ENCODE results near the gene ZFHX3. TPM values are rescaled to one million over a fixed set of nuclear protein-coding genes. Genes with fewer than 3 reads are reported as not detected.
A peak's percentile ranks its signal among the peaks of the same experiment; 100 is the strongest.

The ZFHX3 gene
- 10 to 100 TPM; 57.7 to 70.1 TPM for total RNA-seq

- H3K36me3 ChIP-seq, result no peaks in the 10 kb centered on the region
- no peak for DNase-seq (ENCODE audit: low spot score)
- H3K27ac ChIP-seq, result peak within 1 kb of the TSS; percentile 95 to 99
- no peaks in the 10 kb centered on the region for H3K9me3 ChIP-seq
- peak within 1 kb of the TSS; percentile 89 for H3K4me3 ChIP-seq
- H3K4me1 ChIP-seq (ENCODE audit: control insufficient read depth in 1 of 2, low read depth in 2 of 2), result peaks cover 65 to 87% of the 10 kb centered on the region in 2 donors
- peak; percentile 36 for ATAC-seq (ENCODE audit: insufficient number of reproducible peaks, low FRiP score, low read depth)
- H3K27me3 ChIP-seq (replicated peaks; ENCODE audit: insufficient read depth), result no peaks in the 10 kb centered on the region
- TF ChIP-seq CTCF (IDR thresholded peaks at IDR 0.05), result no peak
Observed at GRCh38 chr16:73047536-73048291, at the start of gene ZFHX3. TSS of gene ZFHX3 (minus strand) at chr16:73048128. CDS start at chr16:72960145, 87,983 bp downstream.

- Histone ChIP-seq H3K9me3 (no peaks in the 10 kb centered on the region), H3K36me3 (no peaks in the 10 kb centered on the region), H3K4me1 (ENCODE audit: control insufficient read depth in 1 of 2, low read depth in 2 of 2) (peaks cover 22 to 56% of the 10 kb centered on the region in 2 donors), H3K4me3 (peak overlapping the region; percentile 45), H3K27me3 (replicated peaks; ENCODE audit: insufficient read depth) (no peaks in the 10 kb centered on the region), H3K27ac (peak overlapping the region; percentile 97)
- no peak for TF ChIP-seq CTCF (IDR thresholded peaks at IDR 0.05)
- no peak for DNase-seq (ENCODE audit: low spot score)
- ATAC-seq (ENCODE audit: insufficient number of reproducible peaks, low FRiP score, low read depth), result no peak
Observed at GRCh38 chr16:73096510-73096909, 48.6 kb upstream of the ZFHX3 start.

GRCh38 chr16:73095885-73096421, 48.0 kb upstream of the ZFHX3 start:
- no peaks in the 10 kb centered on the region for H3K27me3 ChIP-seq (replicated peaks; ENCODE audit: insufficient read depth)
- no peaks in the 10 kb centered on the region for H3K36me3 ChIP-seq
- peak overlapping the region; percentile 45 for H3K4me3 ChIP-seq
- peaks cover 22 to 61% of the 10 kb centered on the region in 2 donors for H3K4me1 ChIP-seq (ENCODE audit: control insufficient read depth in 1 of 2, low read depth in 2 of 2)
- ATAC-seq (ENCODE audit: insufficient number of reproducible peaks, low FRiP score, low read depth), result no peak
- peak overlapping the region; percentile 97 for H3K27ac ChIP-seq
- H3K9me3 ChIP-seq, result no peaks in the 10 kb centered on the region
- TF ChIP-seq CTCF (IDR thresholded peaks at IDR 0.05), result no peak
- no peak for DNase-seq (ENCODE audit: low spot score)

- Histone ChIP-seq H3K27ac (peak overlapping the region; percentile 97), H3K9me3 (no peaks in the 10 kb centered on the region), H3K27me3 (replicated peaks; ENCODE audit: insufficient read depth) (no peaks in the 10 kb centered on the region), H3K36me3 (no peaks in the 10 kb centered on the region), H3K4me3 (no peak overlapping the region), H3K4me1 (ENCODE audit: control insufficient read depth in 1 of 2, low read depth in 2 of 2) (peaks cover 22 to 64% of the 10 kb centered on the region in 2 donors)
- no peak for TF ChIP-seq CTCF (IDR thresholded peaks at IDR 0.05)
- ATAC-seq (ENCODE audit: insufficient number of reproducible peaks, low FRiP score, low read depth) (no peak), DNase-seq (ENCODE audit: low spot score) (no peak)
Observed at GRCh38 chr16:73095142-73095820, 47.4 kb upstream of the ZFHX3 start.

- Histone ChIP-seq H3K4me1 (ENCODE audit: control insufficient read depth in 1 of 2, low read depth in 2 of 2) (peaks cover 22 to 68% of the 10 kb centered on the region in 2 donors), H3K27ac (peak overlapping the region; percentile 97), H3K9me3 (no peaks in the 10 kb centered on the region), H3K27me3 (replicated peaks; ENCODE audit: insufficient read depth) (no peaks in the 10 kb centered on the region), H3K36me3 (no peaks in the 10 kb centered on the region), H3K4me3 (peak overlapping the region; percentile 68)
- ATAC-seq (ENCODE audit: insufficient number of reproducible peaks, low FRiP score, low read depth) (no peak), DNase-seq (ENCODE audit: low spot score) (no peak)
- no peak for TF ChIP-seq CTCF (IDR thresholded peaks at IDR 0.05)
Observed at GRCh38 chr16:73094371-73094770, 46.4 kb upstream of the ZFHX3 start.
